GM19193 (cell line): ENCODE measurements around the gene WFDC12.

Experiments
- POLR2A ChIP-seq: IDR thresholded peaks from 4 replicates; pipeline ENCODE4 v1.6.1; 2011; ENCODE audit not compliant: insufficient read depth, insufficient read length; ENCODE audit errors: extremely low read depth

Gene WFDC12

GRCh38 chr20:45101333-45101850 lies 22.9 kb downstream of the WFDC12 start:
- TF ChIP-seq POLR2A: no peak

- TF ChIP-seq POLR2A: no peak
Observed at GRCh38 chr20:45100563-45101245, 23.6 kb downstream of the WFDC12 start, which contains the start of gene KCNS1. KCNS1 (minus strand) TSS chr20:45101127; CDS start chr20:45099236, 1,891 bp downstream.

GRCh38 chr20:45098103-45098773 lies 26.0 kb downstream of the WFDC12 start:
- no peak for TF ChIP-seq POLR2A

- TF ChIP-seq POLR2A: no peak
Observed at GRCh38 chr20:45097485-45098102, 26.7 kb downstream of the WFDC12 start.

DNA sequence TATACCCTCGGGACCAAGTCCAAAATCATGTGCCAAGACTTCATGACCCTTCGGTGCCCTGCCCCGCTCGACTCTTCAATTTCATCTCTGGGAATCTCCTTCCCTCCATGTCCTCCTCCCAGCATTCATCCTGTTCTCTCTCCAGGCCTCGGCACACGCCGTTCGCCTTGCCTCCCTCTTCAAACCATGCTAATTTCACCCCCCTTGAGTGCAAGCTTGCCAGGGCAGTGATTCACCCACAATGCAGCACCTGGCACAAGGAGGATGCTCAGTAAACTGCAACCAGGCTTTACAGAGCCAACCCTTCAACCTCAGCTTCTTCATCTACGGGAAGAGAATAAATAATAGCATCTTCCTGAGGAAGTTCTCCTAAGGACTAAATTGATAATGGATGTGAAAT lies 27.5 kb downstream of the WFDC12 start:
- TF ChIP-seq POLR2A: no peak

- TF ChIP-seq POLR2A: no peak
Observed at GRCh38 chr20:45095805-45096238, 28.4 kb downstream of the WFDC12 start.

DNA sequence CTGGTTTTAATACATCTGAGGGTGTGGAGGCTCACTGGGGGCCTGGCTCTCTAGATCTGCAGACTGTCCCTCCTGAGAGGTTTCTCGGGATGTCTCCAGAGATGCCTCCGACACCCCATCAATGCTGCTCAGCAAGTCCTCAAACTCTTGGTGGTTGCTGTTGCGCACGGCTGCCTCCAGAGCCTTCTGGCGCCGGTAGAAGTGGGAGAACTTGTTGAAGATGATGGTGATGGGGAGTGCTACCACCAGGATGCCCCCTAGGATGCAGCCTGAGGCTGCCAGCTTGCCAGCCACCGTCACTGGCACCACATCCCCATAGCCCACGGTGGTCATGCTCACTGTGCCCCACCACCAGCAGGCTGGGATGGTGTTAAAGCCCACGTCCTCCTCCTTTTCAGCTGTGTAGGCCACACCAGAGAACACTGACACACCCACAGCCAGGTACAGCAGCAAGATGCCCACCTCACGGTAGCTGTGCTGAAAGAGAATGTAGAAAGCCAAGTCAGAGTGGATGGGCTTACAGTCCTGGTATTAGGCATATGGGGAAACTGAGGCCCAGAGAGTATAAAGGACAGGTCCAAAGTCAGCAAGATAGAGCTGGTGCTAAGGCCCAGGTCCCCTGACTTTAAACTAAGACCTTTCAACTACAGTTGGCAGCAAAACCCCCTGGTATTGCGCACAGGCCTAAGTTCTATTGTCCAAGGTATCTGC lies 29.2 kb downstream of the WFDC12 start:
- no peak for TF ChIP-seq POLR2A

GRCh38 chr20:45094201-45094600 lies 30.1 kb downstream of the WFDC12 start:
- TF ChIP-seq POLR2A: no peak

DNA sequence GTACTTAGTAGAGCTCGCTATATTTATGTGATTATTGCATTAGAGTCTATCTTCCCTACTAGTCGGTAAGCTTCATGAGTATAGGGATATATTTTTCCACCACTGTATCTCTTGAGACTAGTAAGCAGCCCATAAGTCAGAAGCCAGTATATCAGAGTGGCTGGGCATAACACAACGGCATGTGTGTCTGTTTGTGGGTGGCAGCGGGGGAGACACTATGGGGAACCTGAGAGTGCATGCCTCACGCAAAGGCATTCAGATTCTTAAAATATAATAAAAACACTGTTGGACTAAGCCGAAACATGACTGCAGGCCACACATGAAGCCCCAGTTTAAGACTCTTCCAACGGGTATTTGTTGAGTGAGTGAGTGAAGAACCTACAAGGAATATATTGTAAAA lies 31.4 kb downstream of the WFDC12 start:
- TF ChIP-seq POLR2A: no peak

GRCh38 chr20:45091366-45091765 lies 32.9 kb downstream of the WFDC12 start:
- no peak for TF ChIP-seq POLR2A

- no peak for TF ChIP-seq POLR2A
Observed at GRCh38 chr20:45090481-45090880, 33.8 kb downstream of the WFDC12 start.

DNA sequence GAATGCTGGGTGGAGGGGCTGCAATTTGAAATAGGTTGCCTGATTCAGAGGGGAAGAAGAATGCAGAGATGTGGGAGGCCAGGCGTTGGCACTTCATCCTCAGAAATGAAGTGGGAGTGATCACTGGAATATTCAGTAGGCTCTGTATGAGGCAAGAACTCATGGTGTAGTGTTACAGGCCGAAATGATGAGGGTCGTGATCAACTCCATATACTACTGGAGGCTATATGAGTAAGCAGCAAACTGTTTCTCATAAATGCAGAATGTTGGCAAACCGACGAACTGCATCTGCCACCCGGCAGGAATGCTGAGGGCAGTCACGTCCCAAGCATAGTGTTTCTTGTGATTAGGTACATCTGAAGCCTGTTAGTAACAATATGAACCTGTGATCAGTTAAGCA lies 36.0 kb downstream of the WFDC12 start:
- TF ChIP-seq POLR2A: no peak

DNA sequence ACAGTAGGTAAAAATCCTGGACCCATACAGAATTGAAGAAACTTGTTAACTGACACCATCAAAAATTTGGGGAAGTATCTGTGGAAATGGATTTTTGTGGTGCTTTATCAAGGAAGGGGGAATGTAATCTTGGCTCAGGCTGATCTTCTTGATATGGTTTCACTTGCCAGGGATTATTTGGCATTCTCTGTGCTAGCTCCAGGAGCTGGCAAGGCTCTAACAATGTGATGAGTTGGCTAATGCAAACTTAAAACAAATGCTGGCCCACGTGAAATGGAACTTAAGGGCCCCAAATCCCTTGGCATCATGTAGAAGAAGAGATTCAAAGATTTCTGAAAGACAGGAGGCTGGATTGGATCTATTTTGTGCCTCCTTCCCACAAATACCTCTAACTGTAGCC lies 36.5 kb downstream of the WFDC12 start:
- TF ChIP-seq POLR2A: no peak

DNA sequence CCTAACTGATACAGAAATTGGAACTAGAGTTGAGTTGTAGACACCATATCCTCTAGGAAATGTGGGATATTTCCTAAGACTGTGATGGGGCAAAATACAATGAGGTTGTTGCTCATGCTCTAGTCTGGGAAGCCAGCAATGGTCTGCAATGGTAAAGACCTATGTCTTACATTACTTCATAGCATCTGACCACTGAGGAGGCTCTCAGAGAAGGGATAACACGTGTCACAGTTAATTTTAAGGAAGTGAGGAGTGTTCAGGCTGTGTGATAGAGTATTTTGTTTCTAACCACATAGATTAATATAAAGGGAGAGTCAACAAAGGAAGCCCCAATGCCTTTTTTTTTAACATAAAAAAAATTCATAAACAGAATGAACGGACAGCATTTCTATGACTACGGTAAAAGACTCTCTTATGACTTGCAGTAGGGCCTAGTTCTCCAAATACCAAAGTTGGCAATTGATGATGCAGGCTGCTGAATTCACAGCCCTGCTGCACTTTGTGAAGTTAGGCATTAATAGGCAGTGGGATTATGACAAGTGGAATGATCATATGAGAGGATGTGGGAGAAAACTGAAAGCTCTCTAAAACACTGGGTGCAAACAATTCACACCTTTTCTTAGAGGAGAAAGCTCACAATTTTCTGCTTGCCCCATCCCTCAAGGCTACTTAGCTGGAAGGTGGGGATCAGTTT lies 37.0 kb downstream of the WFDC12 start:
- no peak for TF ChIP-seq POLR2A
